HAP-1 (cell line): ENCODE measurements around the gene PHB1.

Source experiments
- DNase-seq, 2 experiments: peaks; one replicate each; pipeline ENCODE4 v3.0.0-alpha.2; 2016 to 2020; ENCODE audit warnings: low spot score in 2 of 2
- H3K27me3 ChIP-seq: fragments of 250-450 bp; sonication (Bioruptor Pico); 2 replicates; pipeline ENCODE4 v1.5.1; 2020; ENCODE audit warnings: low read depth, mild to moderate bottlenecking, moderate library complexity
- H3K36me3 ChIP-seq: fragments of 250-450 bp; sonication (Bioruptor Pico); replicated peaks from 2 replicates; pipeline ENCODE4 v1.5.1; 2020; ENCODE audit warnings: mild to moderate bottlenecking
- H3K4me1 ChIP-seq: fragments of 250-450 bp; sonication (Bioruptor Pico); 2 replicates; pipeline ENCODE4 v1.5.1; 2020; ENCODE audit warnings: mild to moderate bottlenecking
- H3K4me3 ChIP-seq: fragments of 250-450 bp; sonication (Bioruptor Pico); 2 replicates; pipeline ENCODE4 v1.5.1; 2020; ENCODE audit warnings: mild to moderate bottlenecking, moderate library complexity
- H3K9me3 ChIP-seq: fragments of 250-450 bp; sonication (Bioruptor Pico); 2 replicates; pipeline ENCODE4 v1.5.1; 2020; ENCODE audit warnings: mild to moderate bottlenecking, moderate library complexity
- in situ Hi-C: fragments of 300-500 bp; cut with MboI; formaldehyde crosslinking; loops from 3 replicates; pipeline ENCODE4 v1.14.3; 2020; ENCODE audit warnings: low sequenced_read_pairs, inconsistent platforms, mixed read lengths

PHB1 gene

GRCh38 chr17:49388692-49389513, 25.8 kb downstream of the PHB1 start:
- in situ Hi-C loops: loop anchor here (25.0 kb wide), 1 partner anchor 202 kb away; no protein-coding TSS in a partner anchor
- Histone ChIP-seq H3K4me3 (no peak overlapping the region), H3K27me3 (no peaks in the 10 kb centered on the region)

GRCh38 chr17:49388290-49388640, 26.4 kb downstream of the PHB1 start:
- peaks cover 7% of the 10 kb centered on the region for H3K4me1 ChIP-seq
- in situ Hi-C loops: loop anchor here (25.0 kb wide), 1 partner anchor 201 kb away; no protein-coding TSS in a partner anchor
- H3K9me3 ChIP-seq: no peaks in the 10 kb centered on the region
- H3K4me3 ChIP-seq: no peak overlapping the region
- no peak for DNase-seq
- no peaks in the 10 kb centered on the region for H3K36me3 ChIP-seq
- no peaks in the 10 kb centered on the region for H3K27me3 ChIP-seq

More at GRCh38 chr17:49388692-49389513, 25.8 kb downstream of the PHB1 start:
- no peaks in the 10 kb centered on the region for H3K9me3 ChIP-seq
- H3K4me1 ChIP-seq: peaks cover 7% of the 10 kb centered on the region
- H3K36me3 ChIP-seq: no peaks in the 10 kb centered on the region
- no peak for DNase-seq

GRCh38 chr17:49387498-49388289, 27.0 kb downstream of the PHB1 start:
- Histone ChIP-seq H3K4me3 (no peak overlapping the region), H3K4me1 (peaks cover 7% of the 10 kb centered on the region), H3K27me3 (no peaks in the 10 kb centered on the region), H3K36me3 (no peaks in the 10 kb centered on the region), H3K9me3 (no peaks in the 10 kb centered on the region)
- no peak for DNase-seq
- in situ Hi-C loops: loop anchor here (25.0 kb wide), 1 partner anchor 200 kb away; no protein-coding TSS in a partner anchor

- Histone ChIP-seq H3K27me3 (no peaks in the 10 kb centered on the region), H3K4me1 (peaks cover 7% of the 10 kb centered on the region), H3K36me3 (no peaks in the 10 kb centered on the region), H3K4me3 (no peak overlapping the region), H3K9me3 (no peaks in the 10 kb centered on the region)
- DNase-seq: no peak
- in situ Hi-C loops: loop anchor here (25.0 kb wide), 1 partner anchor 199 kb away; no protein-coding TSS in a partner anchor
These were observed 28.3 kb downstream of the PHB1 start for GRCh38 chr17:49386373-49386772.

- H3K4me3 ChIP-seq: no peak overlapping the region
- no peaks in the 10 kb centered on the region for H3K9me3 ChIP-seq
- no peak for DNase-seq
- in situ Hi-C loops: loop anchor here (25.0 kb wide), 1 partner anchor 198 kb away; no protein-coding TSS in a partner anchor
- H3K36me3 ChIP-seq: no peaks in the 10 kb centered on the region
- no peaks in the 10 kb centered on the region for H3K27me3 ChIP-seq
- no peaks in the 10 kb centered on the region; the same call in 1 of the 2 replicates for H3K4me1 ChIP-seq
These were observed 29.7 kb downstream of the PHB1 start for GRCh38 chr17:49384951-49385350.

GRCh38 chr17:49383060-49383459, 31.6 kb downstream of the PHB1 start:
- H3K4me1 ChIP-seq: no peaks in the 10 kb centered on the region
- no peak for DNase-seq
- in situ Hi-C loops: loop anchor here (25.0 kb wide), 1 partner anchor 196 kb away; no protein-coding TSS in a partner anchor
- no peak overlapping the region for H3K4me3 ChIP-seq
- H3K9me3 ChIP-seq: peaks cover 2% of the 10 kb centered on the region; the same call in 1 of the 2 replicates
- H3K36me3 ChIP-seq: no peaks in the 10 kb centered on the region
- no peaks in the 10 kb centered on the region for H3K27me3 ChIP-seq

- H3K36me3 ChIP-seq: no peaks in the 10 kb centered on the region
- no peak overlapping the region for H3K4me3 ChIP-seq
- in situ Hi-C loops: loop anchor here (25.0 kb wide), 1 partner anchor 195 kb away; no protein-coding TSS in a partner anchor
- no peaks in the 10 kb centered on the region for H3K27me3 ChIP-seq
- no peaks in the 10 kb centered on the region for H3K4me1 ChIP-seq
- no peak for DNase-seq
- H3K9me3 ChIP-seq: peaks cover 2% of the 10 kb centered on the region; the same call in 1 of the 2 replicates
These were observed 32.1 kb downstream of the PHB1 start for GRCh38 chr17:49382556-49382955.

- H3K4me3 ChIP-seq: no peak overlapping the region
- no peaks in the 10 kb centered on the region for H3K27me3 ChIP-seq
- in situ Hi-C loops: loop anchor here (25.0 kb wide), 1 partner anchor 194 kb away; no protein-coding TSS in a partner anchor
- no peaks in the 10 kb centered on the region for H3K36me3 ChIP-seq
- H3K9me3 ChIP-seq: peaks cover 2% of the 10 kb centered on the region; the same call in 1 of the 2 replicates
- no peaks in the 10 kb centered on the region for H3K4me1 ChIP-seq
- no peak for DNase-seq
These were observed 32.9 kb downstream of the PHB1 start for GRCh38 chr17:49381793-49382192.

GRCh38 chr17:49381033-49381432, 33.6 kb downstream of the PHB1 start:
- no peaks in the 10 kb centered on the region for H3K4me1 ChIP-seq
- in situ Hi-C loops: loop anchor here (25.0 kb wide), 1 partner anchor 194 kb away; no protein-coding TSS in a partner anchor
- H3K36me3 ChIP-seq: no peaks in the 10 kb centered on the region
- H3K9me3 ChIP-seq: peaks cover 2% of the 10 kb centered on the region; the same call in 1 of the 2 replicates
- DNase-seq: no peak
- H3K27me3 ChIP-seq: no peaks in the 10 kb centered on the region
- H3K4me3 ChIP-seq: no peak overlapping the region

GRCh38 chr17:49379926-49380325, 34.8 kb downstream of the PHB1 start:
- Histone ChIP-seq H3K4me1 (no peaks in the 10 kb centered on the region), H3K4me3 (no peak overlapping the region), H3K9me3 (peaks cover 2% of the 10 kb centered on the region; the same call in 1 of the 2 replicates), H3K27me3 (no peaks in the 10 kb centered on the region), H3K36me3 (no peaks in the 10 kb centered on the region)
- no peak for DNase-seq
- in situ Hi-C loops: loop anchor here (25.0 kb wide), 1 partner anchor 193 kb away; no protein-coding TSS in a partner anchor

GRCh38 chr17:49378311-49378710, 36.4 kb downstream of the PHB1 start:
- Histone ChIP-seq H3K9me3 (peaks cover 2% of the 10 kb centered on the region; the same call in 1 of the 2 replicates), H3K36me3 (no peaks in the 10 kb centered on the region), H3K4me1 (no peaks in the 10 kb centered on the region), H3K4me3 (no peak overlapping the region), H3K27me3 (no peaks in the 10 kb centered on the region)
- no peak for DNase-seq
- in situ Hi-C loops: loop anchor here (25.0 kb wide), 1 partner anchor 191 kb away; no protein-coding TSS in a partner anchor

GRCh38 chr17:49375544-49375943, 39.1 kb downstream of the PHB1 start:
- Histone ChIP-seq H3K27me3 (no peaks in the 10 kb centered on the region), H3K36me3 (no peaks in the 10 kb centered on the region), H3K4me1 (no peaks in the 10 kb centered on the region), H3K9me3 (peaks cover 2% of the 10 kb centered on the region; the same call in 1 of the 2 replicates), H3K4me3 (no peak overlapping the region)
- no peak for DNase-seq
- in situ Hi-C loops: loop anchor here (25.0 kb wide), 1 partner anchor 188 kb away; no protein-coding TSS in a partner anchor

- DNase-seq: no peak
- H3K4me3 ChIP-seq: no peak overlapping the region
- no peaks in the 10 kb centered on the region for H3K27me3 ChIP-seq
- in situ Hi-C loops: no loop called here
- no peaks in the 10 kb centered on the region for H3K4me1 ChIP-seq
- H3K9me3 ChIP-seq: no peaks in the 10 kb centered on the region
- H3K36me3 ChIP-seq: no peaks in the 10 kb centered on the region
These were observed 41.6 kb downstream of the PHB1 start for GRCh38 chr17:49373115-49373514.
